KOPT-K1 (cell line): ENCODE results near the gene PECR.

Source experiments
- H3K27ac ChIP-seq: fragments of 200-600 bp; sonication (generic); 2 replicates; pipeline ENCODE4 v1.5.1; 2016; ENCODE audit warnings: antibody characterized with exemption, mild to moderate bottlenecking, low read depth, low read length; ENCODE audit not compliant: poor library complexity, severe bottlenecking
- H3K36me3 ChIP-seq: fragments of 200-600 bp; sonication (generic); 2 replicates; pipeline ENCODE4 v1.5.1; 2017; ENCODE audit warnings: antibody characterized with exemption, mild to moderate bottlenecking, low read length, moderate library complexity; ENCODE audit not compliant: insufficient read depth
- H3K9me3 ChIP-seq: fragments of 200-600 bp; sonication (generic); 2 replicates; pipeline ENCODE4 v1.5.1; 2017; ENCODE audit warnings: antibody characterized with exemption, low read length, mild to moderate bottlenecking; ENCODE audit not compliant: insufficient read depth, poor library complexity, severe bottlenecking

PECR gene

GRCh38 chr2:216109962-216110614 is 28.5 kb upstream of the PECR start:
- Histone ChIP-seq H3K27ac (peak overlapping the region; percentile 88), H3K36me3 (peaks cover 43% of the 10 kb centered on the region), H3K9me3 (no peaks in the 10 kb centered on the region)

GRCh38 chr2:216108967-216109921 is 27.6 kb upstream of the PECR start, which contains the start of gene XRCC5:
Gene XRCC5 (plus strand): TSS chr2:216109348. CDS start chr2:216109437, 89 bp downstream.
- H3K36me3 ChIP-seq: peaks cover 40% of the 10 kb centered on the region
- H3K27ac ChIP-seq: peak within 1 kb of the TSS; percentile 88
- H3K9me3 ChIP-seq: no peaks in the 10 kb centered on the region

GRCh38 chr2:216108310-216108966 is 26.8 kb upstream of the PECR start:
- Histone ChIP-seq H3K27ac (peak overlapping the region; percentile 88), H3K9me3 (no peaks in the 10 kb centered on the region), H3K36me3 (peaks cover 32% of the 10 kb centered on the region)

DNA sequence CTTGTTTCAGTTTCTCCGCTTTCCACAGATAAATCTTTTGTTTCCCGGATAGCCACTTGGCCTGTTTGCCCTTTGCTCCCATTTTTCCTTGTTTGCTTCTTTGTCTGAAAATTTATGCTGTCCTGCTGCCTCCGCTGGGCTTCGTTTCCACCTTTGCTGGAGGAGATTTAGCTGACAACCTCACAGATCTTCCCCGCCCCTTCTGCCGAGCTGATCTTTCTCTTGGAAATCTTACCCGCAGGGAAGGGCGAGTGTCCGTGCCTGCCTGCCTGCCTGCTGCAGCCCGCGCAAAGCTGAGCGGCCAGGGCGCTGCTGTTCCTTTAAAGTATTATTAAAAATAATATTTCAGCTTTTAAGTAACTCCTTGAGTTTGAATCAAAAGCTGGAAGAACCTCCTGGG is 26.2 kb upstream of the PECR start:
- H3K9me3 ChIP-seq: no peaks in the 10 kb centered on the region
- no peak overlapping the region for H3K27ac ChIP-seq
- peaks cover 25% of the 10 kb centered on the region for H3K36me3 ChIP-seq

DNA sequence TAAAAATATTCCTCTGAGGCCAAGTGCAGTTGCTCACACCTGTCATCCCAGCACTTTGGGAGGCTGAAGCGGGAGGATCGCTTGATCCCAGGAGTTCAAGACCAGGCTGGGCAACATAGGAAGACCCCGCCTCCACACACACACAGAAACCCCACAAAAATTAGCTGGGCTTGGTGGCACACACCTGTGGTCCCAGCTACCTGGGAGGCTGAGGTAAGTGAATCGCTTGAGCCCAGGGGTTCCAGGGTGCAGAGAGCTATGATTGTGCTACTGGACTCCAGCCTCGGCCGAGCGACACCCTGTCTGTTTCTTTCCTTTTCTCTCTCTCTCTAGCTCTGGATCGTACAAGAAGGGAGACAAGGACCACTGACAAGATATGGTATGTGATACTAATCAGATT is 25.7 kb upstream of the PECR start:
- H3K9me3 ChIP-seq: no peaks in the 10 kb centered on the region
- no peak overlapping the region for H3K27ac ChIP-seq
- H3K36me3 ChIP-seq: peaks cover 21% of the 10 kb centered on the region

DNA sequence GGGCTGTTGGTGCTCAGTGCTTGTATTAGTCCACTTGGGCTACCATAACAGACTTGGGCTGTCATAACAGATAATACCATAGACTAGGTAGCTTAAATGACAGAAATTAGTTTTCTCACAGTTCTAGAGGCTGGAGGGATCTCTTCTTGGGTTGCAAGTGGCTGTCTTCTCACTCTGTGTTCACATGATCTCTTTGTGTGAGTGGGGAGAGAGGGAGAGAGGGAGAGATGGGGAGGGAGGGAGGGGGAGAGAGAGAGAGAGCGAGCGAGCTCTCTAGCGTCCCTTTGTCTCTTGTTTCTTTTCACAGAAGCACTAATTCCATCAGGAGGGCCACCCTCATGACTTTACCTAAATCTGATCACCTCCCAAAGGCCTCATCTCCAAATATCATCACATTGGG is 23.1 kb upstream of the PECR start:
- no peaks in the 10 kb centered on the region for H3K9me3 ChIP-seq
- no peaks in the 10 kb centered on the region for H3K36me3 ChIP-seq
- no peak overlapping the region for H3K27ac ChIP-seq

GRCh38 chr2:216103213-216103612 is 21.6 kb upstream of the PECR start:
- Histone ChIP-seq H3K27ac (no peak overlapping the region), H3K9me3 (no peaks in the 10 kb centered on the region)

DNA sequence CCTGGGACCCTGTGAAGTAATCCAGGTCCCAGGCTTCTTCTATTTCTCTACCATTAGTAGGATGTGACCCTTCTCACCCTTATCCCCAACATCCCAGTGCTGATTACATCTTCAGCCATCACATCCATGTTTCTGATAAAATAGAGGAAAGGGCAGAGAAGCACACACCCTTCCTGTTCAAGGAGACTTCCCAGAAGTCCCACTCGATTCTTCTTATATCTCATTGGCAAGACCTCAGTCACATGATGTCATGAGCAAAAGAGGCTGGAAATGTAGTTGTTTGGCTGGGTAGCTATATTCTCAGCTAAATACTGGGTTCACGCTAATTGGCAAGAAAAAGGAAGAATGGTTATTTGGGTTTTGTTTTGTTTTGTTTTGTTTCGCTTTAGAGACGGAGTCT is 19.5 kb upstream of the PECR start:
- no peaks in the 10 kb centered on the region for H3K9me3 ChIP-seq

More at GRCh38 chr2:216103213-216103612, 21.6 kb upstream of the PECR start:
- H3K36me3 ChIP-seq: no peaks in the 10 kb centered on the region

GRCh38 chr2:216098421-216099334 is 17.1 kb upstream of the PECR start:
- Histone ChIP-seq H3K9me3 (no peaks in the 10 kb centered on the region), H3K27ac (no peak overlapping the region), H3K36me3 (no peaks in the 10 kb centered on the region)

More for the DNA sequence above, 19.5 kb upstream of the PECR start:
- H3K27ac ChIP-seq: no peak overlapping the region
- no peaks in the 10 kb centered on the region for H3K36me3 ChIP-seq

DNA sequence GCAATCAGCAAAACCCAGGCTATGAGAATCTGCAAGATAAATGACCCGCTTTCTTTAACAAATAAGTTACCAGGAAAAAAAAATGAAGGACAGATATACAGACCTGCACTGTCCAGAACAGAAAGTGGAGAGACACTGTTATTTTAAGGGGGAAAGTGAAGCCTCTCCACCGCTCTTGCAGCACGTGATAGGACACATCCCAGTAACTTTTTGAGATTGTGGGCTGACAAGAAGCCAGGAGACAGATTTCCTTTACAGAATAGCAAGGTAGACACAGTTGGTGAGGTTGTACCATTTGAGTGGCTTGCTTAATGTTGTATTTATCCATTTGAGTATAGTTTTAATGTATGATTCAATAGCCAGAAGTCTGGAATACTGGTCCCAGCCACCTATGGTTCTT is 13.1 kb upstream of the PECR start:
- H3K9me3 ChIP-seq: no peaks in the 10 kb centered on the region
- H3K27ac ChIP-seq: no peak overlapping the region
- H3K36me3 ChIP-seq: no peaks in the 10 kb centered on the region

- H3K9me3 ChIP-seq: no peaks in the 10 kb centered on the region
- no peak overlapping the region for H3K27ac ChIP-seq
- no peaks in the 10 kb centered on the region for H3K36me3 ChIP-seq
These were observed 11.0 kb upstream of the PECR start for GRCh38 chr2:216092646-216093045.

- Histone ChIP-seq H3K27ac (no peak overlapping the region), H3K36me3 (no peaks in the 10 kb centered on the region), H3K9me3 (no peaks in the 10 kb centered on the region)
These were observed 8.8 kb upstream of the PECR start for GRCh38 chr2:216090369-216090786.

DNA sequence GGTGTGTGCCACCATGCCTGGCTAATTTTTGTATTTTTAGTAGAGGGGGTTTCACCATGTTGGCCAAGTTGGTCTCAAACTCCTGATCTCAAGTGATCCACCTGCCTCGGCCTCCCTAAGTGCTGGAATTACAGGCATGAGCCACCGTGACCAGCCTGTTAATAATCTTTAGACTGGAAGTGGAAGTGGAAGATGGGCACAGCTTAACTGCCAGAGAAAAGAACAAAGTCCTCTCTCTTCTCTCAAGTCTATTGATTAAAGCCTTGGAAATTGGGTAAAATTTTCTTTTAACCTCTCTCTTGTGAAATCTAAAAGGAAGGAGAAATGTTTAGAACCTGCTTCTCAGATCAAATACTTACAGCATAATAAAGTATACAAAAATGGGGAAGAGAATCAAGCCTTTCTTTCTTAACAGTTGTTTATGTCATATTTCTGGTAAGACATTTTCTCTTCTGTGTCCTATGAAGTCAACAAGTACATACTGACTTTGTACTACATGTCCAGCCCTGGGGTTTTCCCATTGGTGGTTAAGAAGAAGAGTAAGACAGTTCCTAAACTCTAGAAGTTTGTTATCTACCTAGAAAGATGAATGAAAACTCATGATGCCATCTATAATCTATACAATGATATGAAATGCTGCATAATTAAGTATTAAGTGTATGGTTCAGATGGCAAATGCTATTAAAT is 4.7 kb upstream of the PECR start:
- Histone ChIP-seq H3K9me3 (no peaks in the 10 kb centered on the region), H3K27ac (no peak overlapping the region), H3K36me3 (no peaks in the 10 kb centered on the region)

- Histone ChIP-seq H3K9me3 (no peaks in the 10 kb centered on the region), H3K27ac (peak overlapping the region; percentile 37), H3K36me3 (no peaks in the 10 kb centered on the region)
These were observed 2.9 kb upstream of the PECR start for GRCh38 chr2:216084547-216084946.
